SHP77 treated with DMSO at 0.1 percent for 48 hours (cell line): Measurements from ENCODE around the gene FBXO24.

Source experiments
- DNase-seq: peaks from one replicate; lab custom pipeline; 2025; lab: John Stamatoyannopoulos, UW

Gene FBXO24

GRCh38 chr7:100591596-100591995, 5.5 kb downstream of the FBXO24 start:
- no peak for DNase-seq

GRCh38 chr7:100595188-100595587, 9.1 kb downstream of the FBXO24 start:
- no peak for DNase-seq

DNA sequence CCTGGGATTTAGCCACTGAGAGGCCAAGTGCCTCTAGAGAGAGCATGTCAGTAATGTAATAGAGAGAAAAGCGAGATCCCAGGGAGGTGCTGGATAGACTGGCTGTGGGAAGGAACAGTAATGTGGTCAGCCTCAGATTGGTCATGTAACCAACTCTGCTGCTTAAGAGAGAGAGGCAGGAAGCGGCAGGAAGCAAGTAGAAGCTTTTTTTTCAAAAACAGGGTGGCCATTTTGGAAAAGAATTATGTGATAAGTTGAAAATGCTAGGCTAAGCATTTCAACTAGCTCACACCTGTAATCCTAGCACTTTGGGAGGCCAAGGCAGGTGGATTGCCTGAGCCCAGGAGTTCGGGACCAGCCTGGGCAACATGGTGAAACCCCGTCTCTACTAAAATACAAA, 12.3 kb downstream of the FBXO24 start:
- DNase-seq, result no peak

GRCh38 chr7:100599911-100600729, 14.0 kb downstream of the FBXO24 start:
- no peak for DNase-seq

DNA sequence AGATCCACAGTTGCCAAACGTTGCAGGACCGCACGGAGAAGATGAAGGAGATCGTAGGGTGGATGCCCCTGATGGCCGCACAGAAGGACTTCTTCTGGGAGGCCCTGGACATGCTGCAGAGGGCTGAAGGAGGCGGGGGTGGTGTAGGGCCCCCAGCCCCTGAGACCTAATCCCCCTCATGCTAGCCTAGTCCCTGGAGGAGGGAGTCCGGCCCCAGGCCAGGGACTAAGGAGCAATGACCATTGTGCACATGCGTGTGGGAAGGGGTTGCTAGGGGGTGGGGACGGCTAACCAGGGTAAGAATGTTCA, 14.6 kb downstream of the FBXO24 start:
- no peak for DNase-seq

- no peak for DNase-seq
Observed at GRCh38 chr7:100602889-100603725, 17.0 kb downstream of the FBXO24 start.

DNA sequence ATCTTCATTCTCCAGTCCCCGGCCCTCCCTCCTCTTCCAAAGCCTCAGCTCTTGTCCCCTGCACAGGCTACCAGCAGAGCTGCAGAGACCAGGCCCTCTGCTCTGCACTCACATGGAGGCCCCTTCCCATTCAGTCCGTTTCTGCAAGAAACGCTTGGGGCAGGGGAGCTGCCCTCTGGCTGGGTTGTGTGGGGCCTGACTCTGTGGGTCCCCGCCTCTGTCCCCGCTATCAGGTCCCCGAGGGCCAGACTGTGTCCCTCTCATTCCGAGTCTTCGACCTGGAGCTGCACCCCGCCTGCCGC, 17.5 kb downstream of the FBXO24 start:
- no peak for DNase-seq

GRCh38 chr7:100604028-100604975, 18.2 kb downstream of the FBXO24 start:
- peak; percentile 36 for DNase-seq

GRCh38 chr7:100604976-100605911, 19.1 kb downstream of the FBXO24 start:
- no peak for DNase-seq

GRCh38 chr7:100606313-100606712, 20.2 kb downstream of the FBXO24 start:
- DNase-seq, result no peak

GRCh38 chr7:100607111-100607510, 21.0 kb downstream of the FBXO24 start:
- no peak for DNase-seq

- no peak for DNase-seq
Observed at GRCh38 chr7:100609958-100610357, 23.8 kb downstream of the FBXO24 start.

DNA sequence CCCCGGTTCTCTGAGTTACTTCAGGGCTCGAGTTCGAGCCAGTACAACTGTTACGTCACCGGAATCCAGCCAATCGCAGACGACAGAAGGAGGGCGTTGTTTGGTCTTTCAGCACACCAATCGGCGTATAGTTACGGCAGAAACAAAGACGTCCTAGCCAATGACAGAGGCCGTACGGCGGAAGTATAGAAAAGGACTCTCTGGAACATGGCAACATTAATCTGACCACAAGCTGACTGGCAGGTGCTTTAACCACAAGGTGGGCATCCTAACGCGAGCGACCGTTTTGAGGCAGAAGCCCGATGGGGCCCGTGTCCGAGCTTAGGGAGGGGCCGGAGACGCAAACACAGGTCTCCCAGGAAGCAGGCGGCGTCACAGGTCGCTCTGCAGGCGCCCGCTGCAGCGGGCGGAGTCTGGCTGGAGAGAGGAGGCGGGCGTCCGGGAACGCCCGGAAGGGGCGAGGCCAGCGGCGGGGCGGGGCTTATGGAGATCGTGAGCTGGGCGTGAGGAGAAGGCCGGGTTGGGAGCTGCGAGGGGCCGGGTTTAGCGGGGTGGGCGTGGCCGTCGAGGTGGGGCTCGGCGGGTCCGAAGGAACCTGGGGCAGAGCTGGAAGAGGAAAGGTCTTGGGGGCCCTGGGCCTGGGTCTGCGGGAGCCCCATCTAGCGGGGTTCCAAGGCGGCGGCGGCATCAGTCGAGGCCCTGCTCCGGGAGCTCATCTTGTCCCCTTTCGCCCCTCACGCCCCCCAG, 26.0 kb downstream of the FBXO24 start, which contains the start of gene MOSPD3:
MOSPD3 (plus strand) TSS at position 558 of the 747 bp plus-strand sequence. CDS start 252 bp downstream, outside the sequence.
- peak; percentile 97 for DNase-seq

- DNase-seq, result no peak
Observed at GRCh38 chr7:100612730-100613390, 26.7 kb downstream of the FBXO24 start.

- DNase-seq, result no peak
Observed at GRCh38 chr7:100613412-100614175, 27.5 kb downstream of the FBXO24 start.

DNA sequence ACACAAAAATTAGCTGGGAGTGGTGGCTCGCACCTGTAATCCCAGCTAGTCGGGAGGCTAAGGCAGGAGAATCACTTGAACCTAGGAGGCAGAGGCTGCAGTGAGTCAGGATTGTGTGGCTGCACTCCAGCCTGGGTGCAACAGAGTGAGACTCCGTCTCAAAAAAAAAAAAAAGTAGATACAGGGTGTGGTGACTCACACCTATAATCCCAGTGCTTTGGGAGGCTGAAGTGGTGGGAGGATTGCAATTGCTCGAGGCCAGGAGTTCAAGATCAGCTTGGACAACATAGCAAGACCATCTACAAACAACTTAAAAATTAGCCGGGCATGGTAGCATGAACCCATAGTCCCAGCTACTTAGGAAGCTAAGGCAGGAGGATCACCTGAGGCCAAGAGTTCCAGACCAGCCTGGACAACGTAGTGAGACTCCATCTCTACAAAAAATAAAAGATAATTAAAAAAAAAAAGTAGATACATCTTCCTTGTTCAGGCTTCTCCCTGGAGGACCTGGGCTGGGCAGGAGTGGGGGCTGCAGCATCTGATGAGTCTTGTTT, 28.3 kb downstream of the FBXO24 start:
- DNase-seq, result no peak

- DNase-seq, result no peak
Observed at GRCh38 chr7:100620239-100620638, 34.1 kb downstream of the FBXO24 start.

GRCh38 chr7:100620804-100621203, 34.7 kb downstream of the FBXO24 start:
- DNase-seq, result no peak

DNA sequence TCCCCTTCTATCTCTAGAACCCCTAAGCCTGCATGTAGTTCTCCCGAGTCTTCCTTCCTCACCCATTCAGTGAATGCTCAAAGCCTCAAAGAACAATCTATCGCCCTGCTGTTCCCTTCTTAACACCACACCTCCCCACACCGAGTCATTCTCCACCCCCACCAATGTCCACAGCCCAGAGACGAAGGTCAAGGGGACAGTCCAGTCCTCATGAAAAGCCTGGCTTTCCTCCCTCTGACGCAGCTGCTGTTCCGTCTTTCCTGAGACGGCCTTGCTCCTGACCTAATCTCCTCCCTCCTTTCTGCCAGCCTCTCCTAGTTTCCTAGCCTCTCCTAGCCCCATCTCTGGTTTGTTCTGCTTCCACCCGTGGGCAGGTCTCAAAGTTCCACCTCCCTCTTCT, 35.4 kb downstream of the FBXO24 start:
- DNase-seq, result no peak
